ENCODE data around the gene CPNE2. TPM values are rescaled to one million over a fixed set of nuclear protein-coding genes. Genes with fewer than 3 reads are reported as not detected.
"Not testable (repeated sequence)": the region's sequence is repeated elsewhere in the genome, so short reads cannot be mapped to it uniquely, and the experiment has no call there.

The CPNE2 gene
- total RNA-seq, 1 experiment from 2014 or later: 36.7 TPM

- no peak for DNase-seq (ENCODE audit: low spot score)
- in situ Hi-C loops (cut with HindIII; ENCODE audit: low sequenced_read_pairs): no loop called here
Measured at GRCh38 chr16:57092786-57093411, 516 bp downstream of the CPNE2 start.

DNA sequence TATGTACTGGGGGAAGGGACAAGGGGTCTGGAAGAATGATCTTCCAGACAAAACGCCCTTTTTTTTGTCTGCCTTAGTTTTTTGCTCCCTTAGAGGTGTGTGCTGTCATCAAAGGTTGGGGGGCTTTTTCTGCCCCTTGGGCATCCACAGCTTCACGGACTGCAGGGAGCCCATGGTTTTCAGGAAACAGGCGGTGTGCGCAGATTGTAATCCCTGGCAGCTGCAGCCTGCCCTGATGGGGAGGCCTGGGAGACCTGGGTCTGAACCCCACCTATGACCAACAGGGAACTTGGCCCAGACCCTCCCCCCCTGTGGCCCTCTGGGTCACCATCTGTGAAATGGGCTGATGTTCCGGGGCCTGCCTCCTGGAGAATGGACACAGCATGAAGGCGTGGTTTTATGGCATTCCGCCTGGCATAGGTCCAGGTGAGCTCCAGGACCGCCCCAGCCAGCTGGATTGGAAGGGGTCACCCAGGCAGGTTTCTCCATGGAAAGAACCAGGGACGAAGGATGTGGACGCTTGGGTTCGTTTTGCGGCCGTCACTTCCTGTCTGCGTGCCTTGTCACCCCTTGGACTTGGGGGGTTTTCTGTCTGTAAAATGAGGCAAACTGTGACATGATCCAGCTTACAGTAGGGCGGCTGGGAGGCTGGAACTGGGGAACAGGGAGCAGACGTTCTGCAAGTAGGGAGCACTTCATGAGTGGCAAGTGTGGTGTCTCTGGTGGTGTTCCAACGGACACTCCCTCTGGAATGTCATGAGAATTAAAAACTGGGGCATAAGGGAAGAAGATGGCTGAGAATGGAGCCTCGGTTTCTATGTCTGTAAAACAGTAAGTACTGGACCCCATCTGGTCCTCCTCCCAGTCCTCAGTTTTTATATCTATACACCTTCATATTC, 1.5 kb downstream of the CPNE2 start:
- no peak for DNase-seq (ENCODE audit: low spot score)
- in situ Hi-C loops (cut with HindIII; ENCODE audit: low sequenced_read_pairs): no loop called here

GRCh38 chr16:57094911-57095310, 2.5 kb downstream of the CPNE2 start:
- no peak for DNase-seq (ENCODE audit: low spot score)
- in situ Hi-C loops (cut with HindIII; ENCODE audit: low sequenced_read_pairs): no loop called here

GRCh38 chr16:57096192-57096591, 3.8 kb downstream of the CPNE2 start:
- DNase-seq (ENCODE audit: low spot score): no peak
- in situ Hi-C loops (cut with HindIII; ENCODE audit: low sequenced_read_pairs): no loop called here

DNA sequence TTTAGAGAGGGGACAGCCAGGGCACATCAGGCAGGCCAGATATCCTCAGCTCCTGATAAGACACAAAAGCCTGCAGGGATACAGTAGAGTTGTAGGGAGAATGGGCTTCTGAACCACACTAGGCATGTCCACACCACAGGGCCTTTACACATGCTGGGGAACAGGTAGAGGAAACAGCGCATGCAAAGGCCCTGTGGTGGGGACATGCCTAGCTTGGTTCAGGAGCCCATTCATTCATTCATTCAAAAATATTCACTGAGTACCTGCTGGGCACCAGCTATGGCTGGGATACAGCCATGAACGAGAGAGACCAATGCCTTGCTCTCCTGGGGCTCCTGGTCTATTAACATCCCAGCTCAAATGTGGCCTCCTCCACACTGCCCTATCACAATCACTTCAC, 4.4 kb downstream of the CPNE2 start:
- in situ Hi-C loops (cut with HindIII; ENCODE audit: low sequenced_read_pairs): no loop called here
- DNase-seq (ENCODE audit: low spot score): no peak

DNA sequence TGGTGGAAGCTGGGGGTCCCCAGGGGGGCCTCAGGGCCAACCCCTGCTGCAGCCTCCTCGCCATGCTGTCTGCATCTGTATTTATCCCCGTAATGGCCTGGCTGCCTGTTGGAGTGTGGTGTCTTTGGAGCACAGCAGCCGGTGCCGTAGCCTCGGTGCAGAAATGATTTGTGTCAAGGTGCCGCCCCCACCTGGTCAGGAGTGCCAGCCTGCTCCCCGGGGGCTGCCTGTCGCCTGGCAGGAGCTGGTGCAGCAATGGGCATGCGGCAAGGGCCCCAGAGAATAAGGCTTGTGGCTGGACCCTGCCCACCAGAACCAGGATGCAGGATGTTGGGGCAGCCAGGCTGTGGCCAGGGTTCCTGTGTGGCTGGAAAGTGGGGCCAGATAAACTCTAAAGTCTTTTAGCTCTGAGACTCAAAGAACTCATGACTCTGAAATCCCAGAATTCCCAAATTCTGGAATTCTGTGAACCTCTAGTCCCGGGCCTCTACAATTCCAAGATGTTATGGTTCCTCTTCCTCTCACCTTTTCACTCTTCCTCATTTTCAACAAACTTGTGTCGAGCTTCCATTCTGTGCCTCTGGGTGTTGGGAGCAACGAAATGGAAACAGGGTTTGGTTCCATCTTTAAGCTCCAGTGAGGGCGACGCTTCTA, 5.9 kb downstream of the CPNE2 start:
- DNase-seq (ENCODE audit: low spot score): no peak
- in situ Hi-C loops (cut with HindIII; ENCODE audit: low sequenced_read_pairs): no loop called here

DNA sequence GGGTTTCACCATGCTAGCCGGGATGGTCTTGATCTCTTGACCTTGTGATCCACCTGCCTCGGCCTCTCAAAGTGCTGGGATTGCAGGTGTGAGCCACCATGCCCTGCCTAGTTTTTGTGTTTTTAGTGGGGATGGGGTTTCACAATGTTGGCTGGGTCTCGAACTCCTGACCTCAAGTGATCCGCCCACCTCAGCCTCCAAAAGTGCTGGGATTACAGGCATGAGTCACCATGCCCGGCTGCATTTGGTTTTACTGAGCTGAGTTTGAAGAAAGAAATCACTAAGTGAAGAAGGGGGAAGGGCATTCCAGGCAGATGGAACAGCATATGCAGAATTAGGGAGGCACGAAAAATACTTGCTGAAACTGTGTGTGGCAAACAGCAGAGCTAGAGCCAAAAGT, 7.6 kb downstream of the CPNE2 start:
- DNase-seq (ENCODE audit: low spot score); in situ Hi-C loops (cut with HindIII; ENCODE audit: low sequenced_read_pairs): not testable (repeated sequence)

- no peak for DNase-seq (ENCODE audit: low spot score)
- in situ Hi-C loops (cut with HindIII; ENCODE audit: low sequenced_read_pairs): no loop called here
Measured at GRCh38 chr16:57100445-57100844, 8.1 kb downstream of the CPNE2 start.

DNA sequence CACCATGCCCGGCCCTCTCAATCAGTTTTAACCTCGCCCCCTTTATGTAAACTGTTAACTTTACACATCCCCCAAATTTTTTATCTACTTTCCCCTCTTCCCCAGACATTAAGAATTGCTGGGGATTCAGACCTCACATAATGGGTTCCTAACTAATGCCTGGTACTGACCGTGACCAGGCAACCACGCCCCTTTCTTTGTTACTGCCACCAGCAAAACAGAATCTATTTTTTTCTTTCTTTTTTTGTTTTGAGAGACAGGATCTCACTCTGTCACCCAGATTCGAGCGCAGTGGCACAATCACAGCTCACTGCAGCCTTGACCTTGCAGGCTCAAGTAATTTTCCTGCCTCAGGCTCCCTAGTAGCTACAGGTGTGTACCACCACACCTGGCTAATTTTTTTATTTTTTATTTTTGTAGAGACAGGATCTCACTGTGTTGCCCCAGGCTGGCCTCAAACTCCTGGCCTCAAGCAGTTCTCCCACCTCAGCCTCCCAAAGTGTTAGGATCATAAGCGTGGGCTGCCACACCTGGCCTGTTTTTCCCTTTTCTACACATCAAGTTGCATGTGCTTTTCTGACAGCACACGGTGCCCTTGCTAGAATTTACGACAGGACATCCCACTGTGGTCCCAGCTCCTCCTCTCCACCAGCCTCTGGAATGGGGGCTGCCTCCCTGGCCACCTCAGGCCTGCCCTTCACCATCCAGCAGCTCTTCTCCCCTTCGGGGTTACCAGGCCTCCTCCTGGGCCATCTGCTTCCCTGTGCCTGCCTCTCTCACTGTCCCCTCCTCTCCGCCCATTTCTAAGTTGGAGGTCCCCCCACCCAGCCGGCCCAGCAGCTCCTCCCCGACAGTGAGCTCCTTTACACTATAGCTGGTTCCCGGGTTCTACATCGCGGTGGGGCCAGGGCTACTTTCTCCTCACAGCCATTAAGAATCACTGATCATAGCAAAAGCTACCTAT, 10.8 kb downstream of the CPNE2 start:
- DNase-seq (ENCODE audit: low spot score): no peak
- in situ Hi-C loops (cut with HindIII; ENCODE audit: low sequenced_read_pairs): no loop called here

DNA sequence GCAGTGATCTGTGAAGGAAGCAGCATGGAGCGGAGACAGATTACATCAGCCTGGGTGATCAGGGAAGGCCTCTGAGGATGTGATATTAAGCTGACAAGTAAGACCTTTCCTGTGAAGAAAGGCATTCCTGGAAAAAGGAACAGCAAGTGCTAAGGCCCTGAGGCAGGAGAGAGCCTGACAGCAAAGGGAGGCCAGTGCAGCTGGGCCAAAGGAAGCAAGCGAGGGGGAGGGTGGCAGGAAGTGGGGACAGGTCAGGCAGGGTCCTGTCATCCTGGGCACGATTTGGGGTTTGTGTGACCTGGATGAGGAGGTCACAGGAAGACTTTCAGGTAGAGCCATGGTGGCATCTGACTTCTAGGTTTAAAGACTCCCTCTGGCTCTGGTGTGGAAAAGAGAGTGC, 12.3 kb downstream of the CPNE2 start:
- DNase-seq (ENCODE audit: low spot score): no peak
- in situ Hi-C loops (cut with HindIII; ENCODE audit: low sequenced_read_pairs): no loop called here

DNA sequence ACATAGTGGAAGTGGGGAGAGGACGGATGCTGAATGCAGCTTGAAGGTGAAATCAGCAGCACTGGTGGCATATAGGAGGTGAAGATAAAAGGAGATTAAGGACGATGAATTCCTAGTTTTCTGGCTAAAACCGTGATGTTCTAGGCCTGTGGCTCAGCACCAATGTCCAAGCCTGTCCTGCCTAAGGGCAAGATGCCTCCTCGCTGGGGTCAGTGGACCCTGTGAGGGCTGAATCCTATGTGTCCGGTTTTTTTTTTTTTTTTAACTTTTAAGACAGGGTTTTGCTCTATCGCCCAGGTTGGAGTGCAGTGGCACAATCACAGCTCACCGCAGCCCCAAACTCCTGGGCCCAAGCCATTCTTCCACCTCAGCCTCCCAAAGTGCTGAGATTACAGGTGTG, 12.8 kb downstream of the CPNE2 start:
- no peak for DNase-seq (ENCODE audit: low spot score)
- in situ Hi-C loops (cut with HindIII; ENCODE audit: low sequenced_read_pairs): no loop called here

DNA sequence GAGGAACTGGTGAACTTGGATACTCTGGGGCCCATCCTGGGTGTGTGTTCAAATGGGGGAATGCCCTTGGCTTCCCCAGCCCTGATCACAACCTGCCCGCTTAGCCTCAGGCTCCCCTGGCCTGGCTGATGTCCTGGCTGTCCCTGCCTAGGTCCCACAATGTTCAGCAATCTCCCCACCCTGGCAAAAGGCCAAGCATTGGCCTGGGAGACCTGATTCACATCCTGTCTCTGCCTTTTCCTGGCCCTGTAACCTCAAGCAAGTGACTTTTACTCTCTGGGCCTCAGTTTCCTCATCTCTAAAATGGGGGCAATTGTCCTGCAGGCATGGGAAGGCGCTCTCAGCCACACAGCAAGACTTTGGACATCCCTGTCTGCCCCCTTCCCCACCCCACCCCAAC, 14.4 kb downstream of the CPNE2 start:
- in situ Hi-C loops (cut with HindIII; ENCODE audit: low sequenced_read_pairs): no loop called here
- no peak for DNase-seq (ENCODE audit: low spot score)

- DNase-seq (ENCODE audit: low spot score): no peak
- in situ Hi-C loops (cut with HindIII; ENCODE audit: low sequenced_read_pairs): no loop called here
Measured at GRCh38 chr16:57107321-57107922, 15.0 kb downstream of the CPNE2 start.

DNA sequence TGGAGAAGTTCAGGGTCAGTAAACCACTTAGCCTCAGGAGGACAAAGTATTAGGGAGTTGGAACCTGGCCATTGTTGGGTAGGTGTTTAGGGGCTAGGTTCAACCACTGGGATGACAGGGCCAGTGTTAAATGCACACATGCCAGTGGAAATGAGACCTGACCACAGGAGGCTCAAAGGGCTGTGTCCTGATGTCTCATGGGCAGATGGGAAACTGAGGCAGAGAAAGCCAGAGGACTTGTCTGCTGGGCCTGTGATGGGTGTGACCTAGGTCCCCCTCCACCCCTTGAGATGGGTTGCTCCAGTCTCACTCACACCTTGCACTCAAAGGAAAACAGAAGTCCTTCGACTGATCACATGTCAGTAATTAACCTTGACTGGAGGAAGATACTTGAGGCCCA, 16.0 kb downstream of the CPNE2 start:
- in situ Hi-C loops (cut with HindIII; ENCODE audit: low sequenced_read_pairs): no loop called here

GRCh38 chr16:57109259-57110105, 17.1 kb downstream of the CPNE2 start:
- in situ Hi-C loops (cut with HindIII; ENCODE audit: low sequenced_read_pairs): not testable (repeated sequence)

More for the DNA sequence above, 16.0 kb downstream of the CPNE2 start:
- no peak for DNase-seq (ENCODE audit: low spot score)

GRCh38 chr16:57110937-57111336, 18.6 kb downstream of the CPNE2 start:
- in situ Hi-C loops (cut with HindIII; ENCODE audit: low sequenced_read_pairs): no loop called here
- no peak for DNase-seq (ENCODE audit: low spot score)

More at GRCh38 chr16:57109259-57110105, 17.1 kb downstream of the CPNE2 start:
- DNase-seq (ENCODE audit: low spot score): not testable (repeated sequence)

- in situ Hi-C loops (cut with HindIII; ENCODE audit: low sequenced_read_pairs): no loop called here
- DNase-seq (ENCODE audit: low spot score): no peak
Measured at GRCh38 chr16:57111420-57111819, 19.0 kb downstream of the CPNE2 start.

Data from G401 (cell line).